K562 (cell line): Measurements from ENCODE around the gene NEDD4L. TPM values are rescaled to one million over a fixed set of nuclear protein-coding genes. Genes with fewer than 3 reads are reported as not detected.

Source experiments
- ATAC-seq: fragments of 200-7000 bp; cut with Tn5 transposase; 3 replicates; pipeline ENCODE4 v1.9.1; 2020; ENCODE audit warnings: moderate library complexity
- BruUV-seq: library from RNA; stranded (reverse); fragments of 400-500 nt; replicated peaks from 2 replicates; lab custom pipeline; 2021; lab: Mats Ljungman, UMichigan
- CTCF ChIA-PET: fragments of 300-600 bp; formaldehyde crosslinking; extraction: SDS; loops from one replicate; lab custom pipeline; 2021; ENCODE audit warnings: low intra/inter-chr PET ratio; lab: Yijun Ruan, JAX
- POLR2A ChIA-PET: fragments of 300-600, 350-650 bp; sonication (Branson Sonifier 250); formaldehyde crosslinking; extraction: SDS; loops from one replicate; lab custom pipeline; 2021; ENCODE audit warnings: antibody characterized with exemption, inconsistent platforms; lab: Yijun Ruan, JAX
- DNase-seq, 4 experiments: peaks; one replicate each; pipeline versions ENCODE4 v3.0.0 to v3.0.0-alpha.2; 2011 to 2018; ENCODE audit warnings: low spot score in 3 of 4, mixed read lengths in 3 of 4; ENCODE audit errors: extremely low read depth in 1 of 4
- FAIRE-seq: peaks from 2 replicates; lab custom pipeline; 2011; peaks lifted over from hg19 to GRCh38; lab: Jason Lieb, UNC
- H2AFZ ChIP-seq: 2 replicates; pipeline ENCODE4 v1.6.0; 2011; ENCODE audit warnings: low read depth, low read length, control low read depth, inconsistent platforms
- H3K27ac ChIP-seq: fragments of 200-600 bp; 3 replicates; pipeline ENCODE4 v1.8.0; 2011; ENCODE audit warnings: low read depth, mild to moderate bottlenecking, control low read depth, inconsistent platforms, low read length, moderate library complexity, mixed read lengths; ENCODE audit errors: extremely low read depth
- H3K27me3 ChIP-seq, 2 experiments: fragments of 300-600 bp in 1 of 2; 2 replicates in 1 of 2; 3 replicates in 1 of 2; pipeline versions ENCODE4 v1.6.0 to v1.8.0; 2011; ENCODE audit warnings: inconsistent platforms in 2 of 2, low read length in 2 of 2, mild to moderate bottlenecking in 1 of 2, mixed read lengths in 1 of 2, moderate library complexity in 1 of 2; ENCODE audit not compliant: control insufficient read depth in 2 of 2, insufficient read depth in 2 of 2
- H3K36me3 ChIP-seq: fragments of 300-600 bp; 3 replicates; pipeline ENCODE4 v1.8.0; 2011; ENCODE audit warnings: mild to moderate bottlenecking, low read length, inconsistent platforms; ENCODE audit not compliant: control insufficient read depth, insufficient read depth
- H3K4me1 ChIP-seq, 2 experiments: fragments of 200-600 bp in 1 of 2; replicated peaks in 1 of 2; 2 replicates in 1 of 2; 3 replicates in 1 of 2; pipeline versions ENCODE4 v1.5.1 to v1.8.0; 2011; ENCODE audit warnings: inconsistent platforms in 2 of 2, low read length in 2 of 2, mild to moderate bottlenecking in 1 of 2, mixed read lengths in 1 of 2, moderate library complexity in 1 of 2; ENCODE audit not compliant: control insufficient read depth in 2 of 2, insufficient read depth in 2 of 2
- H3K4me2 ChIP-seq: 2 replicates; pipeline ENCODE4 v1.6.1; 2011; ENCODE audit warnings: low read length, control low read depth, inconsistent platforms, mixed read lengths; ENCODE audit not compliant: insufficient read depth
- H3K4me3 ChIP-seq: fragments of 200-600 bp; sonication (generic), shearing (Covaris generic); 2 replicates; pipeline ENCODE4 v1.5.1; 2016; ENCODE audit warnings: control low read depth, inconsistent platforms
- H3K79me2 ChIP-seq: fragments of 200-600 bp; 3 replicates; pipeline ENCODE4 v1.8.0; 2011; ENCODE audit warnings: low read length, inconsistent platforms; ENCODE audit not compliant: control insufficient read depth, insufficient read depth
- H3K9ac ChIP-seq, 2 experiments: 2 replicates each; pipeline versions ENCODE4 v1.6.0 to v1.6.1; 2011; ENCODE audit warnings: low read depth in 2 of 2, low read length in 2 of 2, control low read depth in 1 of 2, inconsistent platforms in 1 of 2, mild to moderate bottlenecking in 1 of 2, mixed read lengths in 1 of 2; ENCODE audit not compliant: insufficient read depth in 1 of 2
- H3K9me1 ChIP-seq: one replicate; pipeline ENCODE4 v1.6.0; 2011; ENCODE audit warnings: inconsistent platforms, mild to moderate bottlenecking, low read length, moderate library complexity; ENCODE audit not compliant: control insufficient read depth, insufficient read depth
- H3K9me3 ChIP-seq: replicated peaks from 2 replicates; pipeline ENCODE4 v1.5.1; 2011; ENCODE audit warnings: low read depth, low read length, inconsistent platforms; ENCODE audit not compliant: control insufficient read depth, insufficient read depth
- H4K20me1 ChIP-seq: replicated peaks from 2 replicates; pipeline ENCODE4 v1.6.1; 2011; ENCODE audit warnings: low read length, inconsistent platforms, mixed read lengths; ENCODE audit not compliant: control insufficient read depth, insufficient read depth
- BACH1 ChIP-seq: fragments of 200-800 bp; sonication (Bioruptor generic); IDR thresholded peaks from 2 replicates; pipeline ENCODE4 v1.6.1; 2016; ENCODE audit warnings: missing genetic modification characterization, missing compliant biosample characterization
- TEAD2 ChIP-seq: fragments of 450-650 bp; IDR thresholded peaks from 2 replicates; pipeline ENCODE4 v1.6.1; 2016; ENCODE audit warnings: missing genetic modification characterization, control low read depth, missing compliant biosample characterization
- ZBED1 ChIP-seq: IDR thresholded peaks from 2 replicates; pipeline ENCODE4 v1.6.1; 2014
- ZNF717 ChIP-seq: fragments of 250-450 bp; sonication (Bioruptor Pico); IDR thresholded peaks from 2 replicates; pipeline ENCODE4 v1.5.0; 2021
- WGBS: fragments of 100-300 bp; shearing (Covaris generic); methylation state at CpG from one replicate; pipeline ENCODE4 v1.1.6; 2016; ENCODE audit warnings: low coverage, mixed read lengths; ENCODE audit not compliant: insufficient coverage; ENCODE audit errors: missing lambda C conversion rate; 5-methylcytosine and 5-hydroxymethylcytosine counted together
- in situ Hi-C: fragments of 300-500 bp; cut with MboI; formaldehyde crosslinking; loops from 4 replicates; pipeline ENCODE4 v1.15.0; 2018; ENCODE audit warnings: inconsistent platforms, mixed read lengths
- intact Hi-C: fragments of 100-400 bp; cut with micrococcal nuclease; formaldehyde crosslinking; loops from 2 replicates; pipeline ENCODE4 v1.14.2; 2022
- polyA plus RNA-seq, 8 experiments: library from polyadenylated mRNA; depleted of rRNA in 4 of 8; stranded (reverse) in 5 of 8; unstranded in 3 of 8; fragments of >200 nt; fragmentation: Nextera tagmentation in 2 of 8; fragmentation: Illumina TruSeq in 1 of 8; extraction: Ambion mirVana in 2 of 8; extraction: Trizol in 1 of 8; gene quantifications; 2 replicates each; pipeline versions ENCODE4 v1.2.1 to v1.2.3, GENCODE V29; 2011 to 2014; ENCODE audit warnings: inconsistent platforms in 1 of 8, missing spikeins in 1 of 8
- total RNA-seq, 7 experiments: library from RNA; depleted of rRNA in 6 of 7; stranded (reverse); fragments of >200 nt in 6 of 7; fragmentation: Illumina TruSeq in 2 of 7; extraction: Trizol in 2 of 7; gene quantifications; 2 replicates each; pipeline versions ENCODE4 v1.2.1 to v1.2.3, GENCODE V29; 2011 to 2021; ENCODE audit warnings: low replicate concordance in 1 of 7
- TF ChIP-seq, protein P1 (sequence below), 3 experiments: fragments of 200-800 bp in 1 of 3; fragments of 250-450 bp in 1 of 3; fragments of 450-650 bp in 1 of 3; sonication (Bioruptor Pico) in 1 of 3; sonication (Bioruptor generic) in 1 of 3; formaldehyde crosslinking in 1 of 3; IDR thresholded peaks; 2 replicates each; pipeline versions ENCODE4 v1.6.1 to v1.8.0; 2016 to 2022; ENCODE audit warnings: mild to moderate bottlenecking in 2 of 3, missing genetic modification characterization in 2 of 3, missing compliant biosample characterization in 1 of 3, moderate library complexity in 1 of 3
- TF ChIP-seq, protein P2 (sequence below): fragments of 150-350 bp; conservative IDR thresholded peaks from 2 replicates; pipeline ENCODE4 v1.6.1; 2014; ENCODE audit warnings: low read length
- TF ChIP-seq, protein P3 (sequence below): fragments of 450-650 bp; IDR thresholded peaks from 2 replicates; pipeline ENCODE4 v1.6.1; 2016
- TF ChIP-seq, protein P4 (sequence below), 2 experiments: fragments of 150-350 bp in 1 of 2; IDR thresholded peaks; 2 replicates each; pipeline ENCODE4 v1.6.1; 2012 to 2016; ENCODE audit warnings: low read depth in 2 of 2, low read length in 2 of 2, mild to moderate bottlenecking in 1 of 2, moderate library complexity in 1 of 2

NEDD4L gene
- total and polyA plus RNA-seq, 9 of the 15 experiments (the other 6 are each of a cell fraction or from before 2014, with no cell fraction given), result 8.1 to 33.4 (median 19.9) TPM

DNA sequence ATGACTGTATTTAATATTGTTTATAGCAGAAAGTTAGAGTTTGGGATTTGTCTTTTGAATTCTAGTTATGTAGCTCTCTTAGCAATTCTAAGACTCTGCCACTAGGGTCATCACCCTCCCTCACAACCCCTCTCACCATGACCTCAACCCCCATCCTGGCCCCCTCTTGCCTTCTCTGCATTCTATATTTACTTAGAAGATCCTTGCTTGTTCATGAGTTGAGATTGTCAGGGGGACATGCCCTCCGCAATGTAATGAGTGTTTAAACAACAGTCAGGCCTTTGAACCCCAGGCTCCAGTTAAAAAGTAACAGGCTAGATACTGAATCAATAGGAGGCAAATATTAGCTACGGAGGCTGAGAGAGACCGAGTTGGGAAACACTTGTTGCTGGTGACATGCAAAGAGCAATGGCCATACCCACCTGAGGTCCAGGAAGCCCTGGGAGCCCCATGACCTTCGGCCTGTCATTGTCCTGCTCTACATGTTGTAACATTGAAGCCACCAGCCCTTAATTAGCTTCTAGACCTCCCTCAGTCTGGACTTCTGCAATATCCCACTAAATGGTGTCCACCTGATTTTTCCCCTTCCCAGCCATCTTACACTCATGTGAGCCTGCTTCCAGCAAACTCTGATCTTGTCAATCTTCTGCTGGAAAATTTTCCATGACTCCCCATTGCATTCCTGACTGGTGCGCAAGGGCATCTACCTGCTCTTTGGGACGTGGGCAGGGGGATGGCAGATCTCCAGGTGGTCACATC is 363.8 kb downstream of the NEDD4L start (continued):
- TF ChIP-seq, protein P1, sequence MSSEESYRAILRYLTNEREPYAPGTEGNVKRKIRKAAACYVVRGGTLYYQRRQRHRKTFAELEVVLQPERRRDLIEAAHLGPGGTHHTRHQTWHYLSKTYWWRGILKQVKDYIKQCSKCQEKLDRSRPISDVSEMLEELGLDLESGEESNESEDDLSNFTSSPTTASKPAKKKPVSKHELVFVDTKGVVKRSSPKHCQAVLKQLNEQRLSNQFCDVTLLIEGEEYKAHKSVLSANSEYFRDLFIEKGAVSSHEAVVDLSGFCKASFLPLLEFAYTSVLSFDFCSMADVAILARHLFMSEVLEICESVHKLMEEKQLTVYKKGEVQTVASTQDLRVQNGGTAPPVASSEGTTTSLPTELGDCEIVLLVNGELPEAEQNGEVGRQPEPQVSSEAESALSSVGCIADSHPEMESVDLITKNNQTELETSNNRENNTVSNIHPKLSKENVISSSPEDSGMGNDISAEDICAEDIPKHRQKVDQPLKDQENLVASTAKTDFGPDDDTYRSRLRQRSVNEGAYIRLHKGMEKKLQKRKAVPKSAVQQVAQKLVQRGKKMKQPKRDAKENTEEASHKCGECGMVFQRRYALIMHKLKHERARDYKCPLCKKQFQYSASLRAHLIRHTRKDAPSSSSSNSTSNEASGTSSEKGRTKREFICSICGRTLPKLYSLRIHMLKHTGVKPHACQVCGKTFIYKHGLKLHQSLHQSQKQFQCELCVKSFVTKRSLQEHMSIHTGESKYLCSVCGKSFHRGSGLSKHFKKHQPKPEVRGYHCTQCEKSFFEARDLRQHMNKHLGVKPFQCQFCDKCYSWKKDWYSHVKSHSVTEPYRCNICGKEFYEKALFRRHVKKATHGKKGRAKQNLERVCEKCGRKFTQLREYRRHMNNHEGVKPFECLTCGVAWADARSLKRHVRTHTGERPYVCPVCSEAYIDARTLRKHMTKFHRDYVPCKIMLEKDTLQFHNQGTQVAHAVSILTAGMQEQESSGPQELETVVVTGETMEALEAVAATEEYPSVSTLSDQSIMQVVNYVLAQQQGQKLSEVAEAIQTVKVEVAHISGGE (CRISPR knock-in tag; IDR thresholded peaks at IDR 0.05), result no peak

DNA sequence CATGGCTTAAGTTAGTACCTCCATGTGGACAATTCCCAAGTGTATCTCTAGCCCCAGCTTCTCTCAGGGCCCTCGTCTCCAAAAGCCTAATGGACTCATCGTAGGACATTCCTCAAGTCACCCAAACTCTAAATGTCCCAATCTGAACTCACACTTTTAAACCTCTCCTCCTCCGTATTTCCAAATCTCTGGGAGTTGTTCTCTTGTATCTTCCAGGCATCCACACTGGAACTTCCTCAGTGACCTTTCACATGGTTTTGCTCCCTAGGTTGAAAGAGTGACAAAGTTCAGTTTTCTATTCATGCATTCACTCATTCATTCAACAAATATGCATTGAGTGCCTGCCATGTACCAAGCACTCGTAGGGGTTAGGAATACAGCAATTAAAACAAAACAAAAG is 364.6 kb downstream of the NEDD4L start:
- CTCF ChIA-PET, result no interaction called here
- FAIRE-seq, result no peak
- no TSS peak for BruUV-seq

More for the DNA sequence above, 364.6 kb downstream of the NEDD4L start:
- no peak overlapping the region for H3K27ac ChIP-seq
- TF ChIP-seq, protein P2, sequence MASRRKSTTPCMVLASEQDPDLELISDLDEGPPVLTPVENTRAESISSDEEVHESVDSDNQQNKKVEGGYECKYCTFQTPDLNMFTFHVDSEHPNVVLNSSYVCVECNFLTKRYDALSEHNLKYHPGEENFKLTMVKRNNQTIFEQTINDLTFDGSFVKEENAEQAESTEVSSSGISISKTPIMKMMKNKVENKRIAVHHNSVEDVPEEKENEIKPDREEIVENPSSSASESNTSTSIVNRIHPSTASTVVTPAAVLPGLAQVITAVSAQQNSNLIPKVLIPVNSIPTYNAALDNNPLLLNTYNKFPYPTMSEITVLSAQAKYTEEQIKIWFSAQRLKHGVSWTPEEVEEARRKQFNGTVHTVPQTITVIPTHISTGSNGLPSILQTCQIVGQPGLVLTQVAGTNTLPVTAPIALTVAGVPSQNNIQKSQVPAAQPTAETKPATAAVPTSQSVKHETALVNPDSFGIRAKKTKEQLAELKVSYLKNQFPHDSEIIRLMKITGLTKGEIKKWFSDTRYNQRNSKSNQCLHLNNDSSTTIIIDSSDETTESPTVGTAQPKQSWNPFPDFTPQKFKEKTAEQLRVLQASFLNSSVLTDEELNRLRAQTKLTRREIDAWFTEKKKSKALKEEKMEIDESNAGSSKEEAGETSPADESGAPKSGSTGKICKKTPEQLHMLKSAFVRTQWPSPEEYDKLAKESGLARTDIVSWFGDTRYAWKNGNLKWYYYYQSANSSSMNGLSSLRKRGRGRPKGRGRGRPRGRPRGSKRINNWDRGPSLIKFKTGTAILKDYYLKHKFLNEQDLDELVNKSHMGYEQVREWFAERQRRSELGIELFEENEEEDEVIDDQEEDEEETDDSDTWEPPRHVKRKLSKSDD, result no peak
- TF ChIP-seq TEAD2 (tag) (no peak), ZBED1 (no peak), BACH1 (tag) (no peak), ZNF717 (no peak)
- TF ChIP-seq, protein P3, sequence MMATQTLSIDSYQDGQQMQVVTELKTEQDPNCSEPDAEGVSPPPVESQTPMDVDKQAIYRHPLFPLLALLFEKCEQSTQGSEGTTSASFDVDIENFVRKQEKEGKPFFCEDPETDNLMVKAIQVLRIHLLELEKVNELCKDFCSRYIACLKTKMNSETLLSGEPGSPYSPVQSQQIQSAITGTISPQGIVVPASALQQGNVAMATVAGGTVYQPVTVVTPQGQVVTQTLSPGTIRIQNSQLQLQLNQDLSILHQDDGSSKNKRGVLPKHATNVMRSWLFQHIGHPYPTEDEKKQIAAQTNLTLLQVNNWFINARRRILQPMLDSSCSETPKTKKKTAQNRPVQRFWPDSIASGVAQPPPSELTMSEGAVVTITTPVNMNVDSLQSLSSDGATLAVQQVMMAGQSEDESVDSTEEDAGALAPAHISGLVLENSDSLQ, result no peak
- TF ChIP-seq, protein P4, sequence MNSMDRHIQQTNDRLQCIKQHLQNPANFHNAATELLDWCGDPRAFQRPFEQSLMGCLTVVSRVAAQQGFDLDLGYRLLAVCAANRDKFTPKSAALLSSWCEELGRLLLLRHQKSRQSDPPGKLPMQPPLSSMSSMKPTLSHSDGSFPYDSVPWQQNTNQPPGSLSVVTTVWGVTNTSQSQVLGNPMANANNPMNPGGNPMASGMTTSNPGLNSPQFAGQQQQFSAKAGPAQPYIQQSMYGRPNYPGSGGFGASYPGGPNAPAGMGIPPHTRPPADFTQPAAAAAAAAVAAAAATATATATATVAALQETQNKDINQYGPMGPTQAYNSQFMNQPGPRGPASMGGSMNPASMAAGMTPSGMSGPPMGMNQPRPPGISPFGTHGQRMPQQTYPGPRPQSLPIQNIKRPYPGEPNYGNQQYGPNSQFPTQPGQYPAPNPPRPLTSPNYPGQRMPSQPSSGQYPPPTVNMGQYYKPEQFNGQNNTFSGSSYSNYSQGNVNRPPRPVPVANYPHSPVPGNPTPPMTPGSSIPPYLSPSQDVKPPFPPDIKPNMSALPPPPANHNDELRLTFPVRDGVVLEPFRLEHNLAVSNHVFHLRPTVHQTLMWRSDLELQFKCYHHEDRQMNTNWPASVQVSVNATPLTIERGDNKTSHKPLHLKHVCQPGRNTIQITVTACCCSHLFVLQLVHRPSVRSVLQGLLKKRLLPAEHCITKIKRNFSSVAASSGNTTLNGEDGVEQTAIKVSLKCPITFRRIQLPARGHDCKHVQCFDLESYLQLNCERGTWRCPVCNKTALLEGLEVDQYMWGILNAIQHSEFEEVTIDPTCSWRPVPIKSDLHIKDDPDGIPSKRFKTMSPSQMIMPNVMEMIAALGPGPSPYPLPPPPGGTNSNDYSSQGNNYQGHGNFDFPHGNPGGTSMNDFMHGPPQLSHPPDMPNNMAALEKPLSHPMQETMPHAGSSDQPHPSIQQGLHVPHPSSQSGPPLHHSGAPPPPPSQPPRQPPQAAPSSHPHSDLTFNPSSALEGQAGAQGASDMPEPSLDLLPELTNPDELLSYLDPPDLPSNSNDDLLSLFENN (IDR thresholded peaks at IDR 0.05; ENCODE audit: low read depth in 2 of 2, low read length in 2 of 2), result no peak
- TF ChIP-seq, all 486 proteins: peak for 0
- Histone ChIP-seq H3K79me2 (no peaks in the 10 kb centered on the region), H3K9me3 (no peaks in the 10 kb centered on the region), H2AFZ (no peak overlapping the region), H3K27me3 (peaks cover 13 to 44% of the 10 kb centered on the region in 2 experiments; a peak in 4 of 5 replicates), H3K36me3 (no peaks in the 10 kb centered on the region), H3K9ac (no peak overlapping the region), H3K4me3 (no peak overlapping the region), H3K9me1 (no peaks in the 10 kb centered on the region), H3K4me2 (no peak overlapping the region), H3K4me1 (no peaks in the 10 kb centered on the region), H4K20me1 (no peaks in the 10 kb centered on the region)
- DNase-seq (no peak), ATAC-seq (no peak)
- intact Hi-C loops, result no loop called here
- POLR2A ChIA-PET, result no interaction called here
- in situ Hi-C loops, result no loop called here
- WGBS, result 0% methylated on average over 3 of the region's 4 CpGs
